Nephron progenitor cell (in vitro differentiated cells): ENCODE data around the gene MMS19.

ENCODE experiments used
- DNase-seq: peaks from one replicate; pipeline ENCODE4 v3.0.0; 2021
- H3K27ac Mint-ChIP-seq: 2 replicates; pipeline ENCODE4 v1.8.0; 2021; ENCODE audit warnings: mild to moderate bottlenecking, moderate library complexity, mixed read lengths
- H3K27me3 Mint-ChIP-seq: 2 replicates; pipeline ENCODE4 v1.8.0; 2021; ENCODE audit warnings: mild to moderate bottlenecking, low read depth, mixed read lengths; ENCODE audit not compliant: poor library complexity
- H3K36me3 Mint-ChIP-seq: 2 replicates; pipeline ENCODE4 v1.8.0; 2021; ENCODE audit warnings: low read depth, mixed read lengths
- H3K4me1 Mint-ChIP-seq: 2 replicates; pipeline ENCODE4 v1.8.0; 2021; ENCODE audit warnings: mixed read lengths
- H3K4me3 Mint-ChIP-seq: 2 replicates; pipeline ENCODE4 v1.8.0; 2021; ENCODE audit warnings: mild to moderate bottlenecking, moderate library complexity, mixed read lengths
- H3K9me3 Mint-ChIP-seq: 2 replicates; pipeline ENCODE4 v1.8.0; 2021; ENCODE audit warnings: mild to moderate bottlenecking, moderate library complexity, mixed read lengths
- CTCF ChIP-seq: fragments of 200-600 bp; sonication (generic); IDR thresholded peaks from 2 replicates; pipeline ENCODE4 v1.5.0; 2021; ENCODE audit warnings: antibody characterized with exemption

Gene MMS19

GRCh38 chr10:97510686-97511085 is 12.5 kb upstream of the MMS19 start:
- Mint-ChIP-seq H3K36me3 (no peaks in the 10 kb centered on the region), H3K27me3 (peaks cover 2% of the 10 kb centered on the region), H3K27ac (no peak overlapping the region), H3K4me1 (peaks cover 50% of the 10 kb centered on the region), H3K4me3 (no peak overlapping the region), H3K9me3 (no peaks in the 10 kb centered on the region)
- DNase-seq, result no peak
- TF ChIP-seq CTCF, result no peak

GRCh38 chr10:97509120-97509680 is 11.0 kb upstream of the MMS19 start:
- peaks cover 35% of the 10 kb centered on the region for H3K4me1 Mint-ChIP-seq
- no peak overlapping the region for H3K27ac Mint-ChIP-seq

GRCh38 chr10:97508342-97508741 is 10.1 kb upstream of the MMS19 start:
- Mint-ChIP-seq H3K27ac (no peak overlapping the region), H3K27me3 (peaks cover 2% of the 10 kb centered on the region), H3K4me1 (peaks cover 29% of the 10 kb centered on the region), H3K36me3 (no peaks in the 10 kb centered on the region), H3K9me3 (no peaks in the 10 kb centered on the region), H3K4me3 (no peak overlapping the region)
- no peak for DNase-seq
- TF ChIP-seq CTCF, result no peak

More at GRCh38 chr10:97509120-97509680, 11.0 kb upstream of the MMS19 start:
- no peaks in the 10 kb centered on the region for H3K9me3 Mint-ChIP-seq
- H3K27me3 Mint-ChIP-seq, result peaks cover 2% of the 10 kb centered on the region
- TF ChIP-seq CTCF, result no peak
- no peak for DNase-seq
- no peaks in the 10 kb centered on the region for H3K36me3 Mint-ChIP-seq
- H3K4me3 Mint-ChIP-seq, result no peak overlapping the region

GRCh38 chr10:97506199-97506991 is 8.2 kb upstream of the MMS19 start:
- Mint-ChIP-seq H3K27ac (no peak overlapping the region), H3K9me3 (no peaks in the 10 kb centered on the region), H3K4me1 (peaks cover 21% of the 10 kb centered on the region), H3K4me3 (no peak overlapping the region), H3K27me3 (peaks cover 13% of the 10 kb centered on the region), H3K36me3 (no peaks in the 10 kb centered on the region)
- DNase-seq, result no peak
- TF ChIP-seq CTCF, result no peak

- DNase-seq, result no peak
- TF ChIP-seq CTCF, result no peak
- Mint-ChIP-seq H3K36me3 (no peaks in the 10 kb centered on the region), H3K27me3 (peaks cover 25% of the 10 kb centered on the region), H3K4me1 (peaks cover 32% of the 10 kb centered on the region), H3K9me3 (no peaks in the 10 kb centered on the region), H3K27ac (no peak overlapping the region), H3K4me3 (no peak overlapping the region)
Measured at GRCh38 chr10:97505152-97505551, 6.9 kb upstream of the MMS19 start.

GRCh38 chr10:97503406-97503805 is 5.2 kb upstream of the MMS19 start:
- peaks cover 31% of the 10 kb centered on the region for H3K27me3 Mint-ChIP-seq
- no peak overlapping the region for H3K27ac Mint-ChIP-seq
- TF ChIP-seq CTCF, result no peak

More at GRCh38 chr10:97503406-97503805, 5.2 kb upstream of the MMS19 start:
- H3K4me3 Mint-ChIP-seq, result no peak overlapping the region
- no peaks in the 10 kb centered on the region for H3K36me3 Mint-ChIP-seq
- no peaks in the 10 kb centered on the region for H3K9me3 Mint-ChIP-seq
- no peak for DNase-seq
- H3K4me1 Mint-ChIP-seq, result peaks cover 29% of the 10 kb centered on the region
